K562 (cell line): Measurements from ENCODE around the gene EZH2. TPM values are rescaled to one million over a fixed set of nuclear protein-coding genes. Genes with fewer than 3 reads are reported as not detected.

Source experiments
- ATAC-seq: fragments of 200-7000 bp; cut with Tn5 transposase; 3 replicates; pipeline ENCODE4 v1.9.1; 2020; ENCODE audit warnings: moderate library complexity
- BruUV-seq: library from RNA; stranded (reverse); fragments of 400-500 nt; replicated peaks from 2 replicates; lab custom pipeline; 2021; lab: Mats Ljungman, UMichigan
- CTCF ChIA-PET: fragments of 300-600 bp; formaldehyde crosslinking; extraction: SDS; loops from one replicate; lab custom pipeline; 2021; ENCODE audit warnings: low intra/inter-chr PET ratio; lab: Yijun Ruan, JAX
- POLR2A ChIA-PET: fragments of 300-600, 350-650 bp; sonication (Branson Sonifier 250); formaldehyde crosslinking; extraction: SDS; loops from one replicate; lab custom pipeline; 2021; ENCODE audit warnings: antibody characterized with exemption, inconsistent platforms; lab: Yijun Ruan, JAX
- DNase-seq, 4 experiments: peaks; one replicate each; pipeline versions ENCODE4 v3.0.0 to v3.0.0-alpha.2; 2011 to 2018; ENCODE audit warnings: low spot score in 3 of 4, mixed read lengths in 3 of 4; ENCODE audit errors: extremely low read depth in 1 of 4
- FAIRE-seq: peaks from 2 replicates; lab custom pipeline; 2011; peaks lifted over from hg19 to GRCh38; lab: Jason Lieb, UNC
- H2AFZ ChIP-seq: 2 replicates; pipeline ENCODE4 v1.6.0; 2011; ENCODE audit warnings: low read depth, low read length, control low read depth, inconsistent platforms
- H3K27ac ChIP-seq: fragments of 200-600 bp; 3 replicates; pipeline ENCODE4 v1.8.0; 2011; ENCODE audit warnings: low read depth, mild to moderate bottlenecking, control low read depth, inconsistent platforms, low read length, moderate library complexity, mixed read lengths; ENCODE audit errors: extremely low read depth
- H3K27me3 ChIP-seq, 2 experiments: fragments of 300-600 bp in 1 of 2; 2 replicates in 1 of 2; 3 replicates in 1 of 2; pipeline versions ENCODE4 v1.6.0 to v1.8.0; 2011; ENCODE audit warnings: inconsistent platforms in 2 of 2, low read length in 2 of 2, mild to moderate bottlenecking in 1 of 2, mixed read lengths in 1 of 2, moderate library complexity in 1 of 2; ENCODE audit not compliant: control insufficient read depth in 2 of 2, insufficient read depth in 2 of 2
- H3K36me3 ChIP-seq: fragments of 300-600 bp; 3 replicates; pipeline ENCODE4 v1.8.0; 2011; ENCODE audit warnings: mild to moderate bottlenecking, low read length, inconsistent platforms; ENCODE audit not compliant: control insufficient read depth, insufficient read depth
- H3K4me1 ChIP-seq, 2 experiments: fragments of 200-600 bp in 1 of 2; replicated peaks in 1 of 2; 2 replicates in 1 of 2; 3 replicates in 1 of 2; pipeline versions ENCODE4 v1.5.1 to v1.8.0; 2011; ENCODE audit warnings: inconsistent platforms in 2 of 2, low read length in 2 of 2, mild to moderate bottlenecking in 1 of 2, mixed read lengths in 1 of 2, moderate library complexity in 1 of 2; ENCODE audit not compliant: control insufficient read depth in 2 of 2, insufficient read depth in 2 of 2
- H3K4me2 ChIP-seq: 2 replicates; pipeline ENCODE4 v1.6.1; 2011; ENCODE audit warnings: low read length, control low read depth, inconsistent platforms, mixed read lengths; ENCODE audit not compliant: insufficient read depth
- H3K4me3 ChIP-seq: fragments of 200-600 bp; sonication (generic), shearing (Covaris generic); 2 replicates; pipeline ENCODE4 v1.5.1; 2016; ENCODE audit warnings: control low read depth, inconsistent platforms
- H3K79me2 ChIP-seq: fragments of 200-600 bp; 3 replicates; pipeline ENCODE4 v1.8.0; 2011; ENCODE audit warnings: low read length, inconsistent platforms; ENCODE audit not compliant: control insufficient read depth, insufficient read depth
- H3K9ac ChIP-seq, 2 experiments: 2 replicates each; pipeline versions ENCODE4 v1.6.0 to v1.6.1; 2011; ENCODE audit warnings: low read depth in 2 of 2, low read length in 2 of 2, control low read depth in 1 of 2, inconsistent platforms in 1 of 2, mild to moderate bottlenecking in 1 of 2, mixed read lengths in 1 of 2; ENCODE audit not compliant: insufficient read depth in 1 of 2
- H3K9me1 ChIP-seq: one replicate; pipeline ENCODE4 v1.6.0; 2011; ENCODE audit warnings: inconsistent platforms, mild to moderate bottlenecking, low read length, moderate library complexity; ENCODE audit not compliant: control insufficient read depth, insufficient read depth
- H3K9me3 ChIP-seq: replicated peaks from 2 replicates; pipeline ENCODE4 v1.5.1; 2011; ENCODE audit warnings: low read depth, low read length, inconsistent platforms; ENCODE audit not compliant: control insufficient read depth, insufficient read depth
- H4K20me1 ChIP-seq: replicated peaks from 2 replicates; pipeline ENCODE4 v1.6.1; 2011; ENCODE audit warnings: low read length, inconsistent platforms, mixed read lengths; ENCODE audit not compliant: control insufficient read depth, insufficient read depth
- CBX3 ChIP-seq, 2 experiments: IDR thresholded peaks; 1 replicate in 1 of 2; 2 replicates in 1 of 2; pipeline ENCODE4 v1.6.1; 2012; ENCODE audit warnings: inconsistent platforms in 2 of 2, low read length in 2 of 2, borderline replicate concordance in 1 of 2, control low read depth in 1 of 2
- EP300 ChIP-seq: IDR thresholded peaks from 2 replicates; pipeline ENCODE4 v1.6.1; 2012; ENCODE audit warnings: low read length, improper control_type of control experiment
- HNRNPH1 ChIP-seq: fragments of 200-400 bp; formaldehyde crosslinking; optimal IDR thresholded peaks from 2 replicates; pipeline ENCODE3; 2017; ENCODE audit warnings: low read depth, mild to moderate bottlenecking, low read length, moderate library complexity
- IRF1 ChIP-seq: sonication (generic); formaldehyde crosslinking; IDR thresholded peaks from 2 replicates; pipeline ENCODE4 v1.8.0; 2022; ENCODE audit warnings: missing genetic modification reagents, mild to moderate bottlenecking, borderline replicate concordance
- KDM2B ChIP-seq: fragments of 250-450 bp; sonication (Bioruptor Pico); IDR thresholded peaks from 2 replicates; pipeline ENCODE4 v1.8.0; 2021; ENCODE audit warnings: mild to moderate bottlenecking, moderate library complexity
- MCM5 ChIP-seq: fragments of 450-650 bp; IDR thresholded peaks from 2 replicates; pipeline ENCODE4 v1.6.1; 2016; ENCODE audit warnings: low read depth
- MED1 ChIP-seq: sonication (generic); formaldehyde crosslinking; IDR thresholded peaks from 2 replicates; pipeline ENCODE4 v1.8.1; 2023; ENCODE audit warnings: missing genetic modification reagents, borderline replicate concordance
- MXI1 ChIP-seq: IDR thresholded peaks from 2 replicates; pipeline ENCODE4 v1.6.1; 2011; ENCODE audit warnings: low read depth, mild to moderate bottlenecking, improper control_type of control experiment, low read length
- NR2F6 ChIP-seq: fragments of 450-650 bp; formaldehyde crosslinking; IDR thresholded peaks from 2 replicates; pipeline ENCODE4 v1.4.0; 2020; ENCODE audit warnings: mild to moderate bottlenecking
- PHF8 ChIP-seq: fragments of 200-600 bp; sonication (generic); IDR thresholded peaks from 2 replicates; pipeline ENCODE4 v1.6.1; 2012; ENCODE audit warnings: mixed run types, mild to moderate bottlenecking, inconsistent platforms, low read length, moderate library complexity, borderline replicate concordance
- TAF1 ChIP-seq: IDR thresholded peaks from 2 replicates; pipeline ENCODE4 v1.6.1; 2011; ENCODE audit warnings: mild to moderate bottlenecking, low read length, moderate library complexity; ENCODE audit not compliant: insufficient read depth, control insufficient read depth, severe bottlenecking; ENCODE audit errors: extremely low read depth
- ZNF778 ChIP-seq: fragments of 450-650 bp; formaldehyde crosslinking; IDR thresholded peaks from 2 replicates; pipeline ENCODE4 v1.4.0; 2020; ENCODE audit warnings: mild to moderate bottlenecking, moderate library complexity
- ZSCAN32 ChIP-seq: fragments of 450-650 bp; formaldehyde crosslinking; IDR thresholded peaks from 2 replicates; pipeline ENCODE4 v1.4.0; 2020; ENCODE audit warnings: mild to moderate bottlenecking, moderate library complexity
- WGBS: fragments of 100-300 bp; shearing (Covaris generic); methylation state at CpG from one replicate; pipeline ENCODE4 v1.1.6; 2016; ENCODE audit warnings: low coverage, mixed read lengths; ENCODE audit not compliant: insufficient coverage; ENCODE audit errors: missing lambda C conversion rate; 5-methylcytosine and 5-hydroxymethylcytosine counted together
- in situ Hi-C: fragments of 300-500 bp; cut with MboI; formaldehyde crosslinking; loops from 4 replicates; pipeline ENCODE4 v1.15.0; 2018; ENCODE audit warnings: inconsistent platforms, mixed read lengths
- intact Hi-C: fragments of 100-400 bp; cut with micrococcal nuclease; formaldehyde crosslinking; loops from 2 replicates; pipeline ENCODE4 v1.14.2; 2022
- polyA plus RNA-seq, 8 experiments: library from polyadenylated mRNA; depleted of rRNA in 4 of 8; stranded (reverse) in 5 of 8; unstranded in 3 of 8; fragments of >200 nt; fragmentation: Nextera tagmentation in 2 of 8; fragmentation: Illumina TruSeq in 1 of 8; extraction: Ambion mirVana in 2 of 8; extraction: Trizol in 1 of 8; gene quantifications; 2 replicates each; pipeline versions ENCODE4 v1.2.1 to v1.2.3, GENCODE V29; 2011 to 2014; ENCODE audit warnings: inconsistent platforms in 1 of 8, missing spikeins in 1 of 8
- total RNA-seq, 7 experiments: library from RNA; depleted of rRNA in 6 of 7; stranded (reverse); fragments of >200 nt in 6 of 7; fragmentation: Illumina TruSeq in 2 of 7; extraction: Trizol in 2 of 7; gene quantifications; 2 replicates each; pipeline versions ENCODE4 v1.2.1 to v1.2.3, GENCODE V29; 2011 to 2021; ENCODE audit warnings: low replicate concordance in 1 of 7
- TF ChIP-seq, protein P1 (sequence below): sonication (generic); formaldehyde crosslinking; IDR thresholded peaks from 2 replicates; pipeline ENCODE4 v1.4.0; 2020; ENCODE audit warnings: mild to moderate bottlenecking, missing genetic modification reagents

Gene EZH2
- total and polyA plus RNA-seq, 9 of the 15 experiments (the other 6 are each of a cell fraction or from before 2014, with no cell fraction given), result 48.7 to 175 (median 98.6) TPM

DNA sequence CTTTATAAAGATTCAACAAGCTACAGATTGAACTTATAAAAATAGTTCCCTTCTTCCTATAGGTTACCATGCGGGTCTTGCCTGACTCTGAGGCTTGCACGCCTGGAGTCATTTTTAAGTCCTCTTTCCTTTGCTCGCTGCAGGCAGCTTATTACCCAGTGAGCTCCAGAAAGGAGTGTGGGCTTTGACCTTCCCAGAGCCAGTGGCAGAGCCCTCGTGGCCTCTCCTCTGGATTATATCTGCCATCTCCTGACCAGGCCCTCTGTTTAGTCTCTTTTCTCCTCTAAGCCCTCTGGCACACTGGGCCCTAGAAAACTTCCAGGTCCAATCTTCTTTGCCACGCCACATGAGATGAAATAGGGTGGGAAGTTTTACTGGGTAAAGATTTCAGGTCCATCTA lies 39.9 kb upstream of the EZH2 start (continued):
- TF ChIP-seq HNRNPH1 (no peak), KDM2B (CRISPR knock-in tag) (no peak), NR2F6 (no peak), ZNF778 (no peak), MED1 (no peak), TAF1 (no peak), EP300 (no peak)

DNA sequence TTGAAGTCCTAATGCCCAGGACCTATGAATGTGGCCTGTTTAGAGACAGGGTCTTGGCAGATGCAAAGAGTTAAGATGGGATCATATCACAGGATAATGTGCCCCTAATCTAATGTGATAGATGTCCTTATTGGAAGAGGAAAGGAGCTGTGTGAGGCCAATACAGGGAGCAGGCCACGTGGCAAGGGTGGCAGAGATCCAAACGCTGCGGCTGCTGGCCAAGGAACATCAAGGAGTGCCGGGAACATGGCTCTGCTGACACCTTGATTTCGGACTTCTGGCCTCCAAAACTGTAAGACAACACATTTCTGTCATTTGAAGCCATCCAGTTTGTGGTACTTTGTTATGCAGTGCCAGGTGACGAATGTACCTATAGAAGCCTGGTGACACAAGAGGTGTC lies 37.7 kb upstream of the EZH2 start:
- Histone ChIP-seq H3K4me1 (no peaks in the 10 kb centered on the region; a peak in 1 of 5 replicates), H3K4me3 (no peak overlapping the region), H3K27ac (no peak overlapping the region), H3K9me3 (no peaks in the 10 kb centered on the region), H3K27me3 (no peaks in the 10 kb centered on the region), H3K9me1 (no peaks in the 10 kb centered on the region), H3K36me3 (no peaks in the 10 kb centered on the region), H3K79me2 (no peaks in the 10 kb centered on the region), H3K4me2 (no peak overlapping the region), H2AFZ (no peak overlapping the region), H3K9ac (0 out of 4 replicates have a peak overlapping the region, but pooled peaks of 1 of the 2 experiments have one; percentile 23), H4K20me1 (no peaks in the 10 kb centered on the region)
- ATAC-seq (no peak), DNase-seq (no peak), FAIRE-seq (no peak)
- no peak for TF ChIP-seq CBX3 (IDR thresholded peaks at IDR 0.05; ENCODE audit: borderline replicate concordance in 1 of 2, low read length in 2 of 2)
- TF ChIP-seq, protein P1, sequence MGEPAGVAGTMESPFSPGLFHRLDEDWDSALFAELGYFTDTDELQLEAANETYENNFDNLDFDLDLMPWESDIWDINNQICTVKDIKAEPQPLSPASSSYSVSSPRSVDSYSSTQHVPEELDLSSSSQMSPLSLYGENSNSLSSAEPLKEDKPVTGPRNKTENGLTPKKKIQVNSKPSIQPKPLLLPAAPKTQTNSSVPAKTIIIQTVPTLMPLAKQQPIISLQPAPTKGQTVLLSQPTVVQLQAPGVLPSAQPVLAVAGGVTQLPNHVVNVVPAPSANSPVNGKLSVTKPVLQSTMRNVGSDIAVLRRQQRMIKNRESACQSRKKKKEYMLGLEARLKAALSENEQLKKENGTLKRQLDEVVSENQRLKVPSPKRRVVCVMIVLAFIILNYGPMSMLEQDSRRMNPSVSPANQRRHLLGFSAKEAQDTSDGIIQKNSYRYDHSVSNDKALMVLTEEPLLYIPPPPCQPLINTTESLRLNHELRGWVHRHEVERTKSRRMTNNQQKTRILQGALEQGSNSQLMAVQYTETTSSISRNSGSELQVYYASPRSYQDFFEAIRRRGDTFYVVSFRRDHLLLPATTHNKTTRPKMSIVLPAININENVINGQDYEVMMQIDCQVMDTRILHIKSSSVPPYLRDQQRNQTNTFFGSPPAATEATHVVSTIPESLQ (CRISPR knock-in tag), result no peak
- TF ChIP-seq PHF8, result peak; percentile 18; the same call in 1 of the 2 replicates
- no peak for TF ChIP-seq MXI1
- TF ChIP-seq IRF1 (CRISPR knock-in tag), result no peak
- no peak for TF ChIP-seq ZSCAN32 (CRISPR knock-in tag)
- no peak for TF ChIP-seq MCM5
- WGBS, result 64% methylated on average over 6 of the region's 6 CpGs
- intact Hi-C loops (no loop called here), in situ Hi-C loops (no loop called here)
- CTCF ChIA-PET, result no interaction called here
- BruUV-seq, result no TSS peak
- POLR2A ChIA-PET, result interaction anchor here (0.5 to 0.6 kb wide), 3 partner anchors 53 to 224 kb away, joined by 3 to 4 read pairs (median 3); no protein-coding TSS in a partner anchor
